HG03521 (cell line): ENCODE measurements around the gene ATP1A2.

ENCODE experiments used
- ATAC-seq: cut with Tn5 transposase; IDR thresholded peaks from one replicate; pipeline ENCODE4 v1.9.1; 2021; ENCODE audit warnings: mild to moderate bottlenecking, moderate library complexity; ENCODE audit not compliant: unreplicated experiment

ATP1A2 gene

DNA sequence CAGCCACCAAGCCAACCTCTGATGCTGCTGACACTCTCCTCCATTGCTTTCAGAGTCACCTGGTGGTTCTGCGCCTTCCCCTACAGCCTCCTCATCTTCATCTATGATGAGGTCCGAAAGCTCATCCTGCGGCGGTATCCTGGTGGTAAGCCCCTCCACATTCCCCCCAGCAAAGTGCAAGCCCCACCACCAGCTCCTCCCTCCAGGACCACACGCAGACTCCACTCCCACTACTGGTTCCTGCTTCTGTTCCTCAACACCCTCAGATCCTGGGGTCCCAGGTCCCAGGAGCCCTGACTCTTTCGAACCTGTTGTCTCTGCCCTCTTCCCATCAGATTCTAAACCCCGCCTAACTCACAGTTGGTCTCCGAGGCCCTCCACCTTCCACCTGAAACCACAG is 24.3 kb downstream of the ATP1A2 start:
- ATAC-seq: no peak

DNA sequence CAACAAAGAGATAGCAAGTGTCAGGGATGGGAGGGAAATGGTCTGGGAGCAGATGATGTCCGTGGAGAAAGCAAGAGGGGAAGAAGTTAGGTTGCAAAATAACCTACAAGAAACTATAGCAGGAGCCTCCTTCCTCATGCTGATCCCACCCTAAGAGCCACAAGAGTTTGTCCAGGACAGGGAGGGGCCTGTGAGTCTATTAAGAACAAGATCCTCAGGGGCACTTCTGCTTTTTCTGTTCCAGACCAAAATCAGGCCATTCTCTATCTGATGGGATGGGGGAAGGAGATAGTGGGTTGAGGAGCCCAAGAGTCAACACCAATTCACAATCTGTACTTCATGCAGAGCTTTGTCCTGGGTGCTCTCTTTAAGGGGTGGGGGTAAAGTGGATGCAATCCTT is 28.1 kb downstream of the ATP1A2 start:
- no peak for ATAC-seq

DNA sequence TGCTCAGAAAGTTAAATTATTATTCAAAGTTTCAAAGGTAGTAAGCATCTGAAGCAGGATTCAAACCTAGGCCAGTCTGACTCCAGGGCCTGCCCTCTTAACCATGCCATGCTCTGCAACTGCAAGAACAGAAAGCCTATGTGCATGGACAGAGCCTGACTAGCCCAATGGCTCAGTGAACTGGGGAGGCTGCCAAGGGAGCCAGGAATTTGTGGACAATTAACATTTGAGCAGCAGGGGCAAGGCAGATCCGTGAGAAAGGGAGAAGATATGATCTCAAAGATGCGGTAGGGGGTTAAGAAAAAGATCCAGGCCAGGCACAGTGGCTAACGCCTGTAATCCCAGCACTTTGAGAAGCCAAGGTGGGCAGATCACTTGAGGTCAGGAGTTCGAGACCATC is 29.4 kb downstream of the ATP1A2 start:
- ATAC-seq: no peak

DNA sequence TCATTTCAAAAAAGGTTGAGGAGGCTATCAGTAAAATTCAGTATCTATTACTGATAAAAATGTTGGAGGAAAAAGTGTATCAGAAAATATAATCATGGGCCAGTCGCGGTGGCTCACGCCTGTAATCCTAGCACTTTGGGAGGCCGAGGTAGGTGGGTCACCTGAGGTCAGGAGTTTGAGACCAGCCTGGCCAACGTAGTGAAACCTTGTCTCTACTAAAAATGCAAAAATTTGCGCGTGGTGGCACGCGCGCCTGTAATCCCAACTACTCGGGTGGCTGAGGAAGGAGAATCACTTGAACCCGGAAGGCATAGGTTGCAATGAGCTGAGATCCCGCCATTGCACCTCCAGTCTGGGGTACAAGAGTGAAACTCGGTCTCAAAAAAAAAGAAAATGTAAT is 30.5 kb downstream of the ATP1A2 start:
- no peak for ATAC-seq

DNA sequence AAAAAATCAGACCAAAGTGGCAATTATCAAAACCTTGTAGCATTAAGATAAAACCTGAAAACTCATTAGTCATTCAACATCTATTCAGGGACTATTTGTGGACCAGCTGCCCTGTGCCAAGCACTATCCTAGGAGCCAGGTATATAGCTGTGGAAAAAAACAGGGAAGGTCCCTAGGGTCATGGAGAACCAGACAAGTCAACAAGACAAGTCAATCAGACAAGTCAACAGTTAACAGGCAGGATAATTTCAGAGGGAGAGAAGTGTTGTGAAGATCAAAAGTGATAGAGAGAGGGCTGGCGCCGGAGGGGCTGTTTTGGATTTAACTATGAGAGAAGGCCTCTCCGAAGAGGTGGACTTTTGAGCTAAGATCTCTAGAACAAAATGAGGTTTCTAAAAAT is 32.6 kb downstream of the ATP1A2 start:
- ATAC-seq: no peak

DNA sequence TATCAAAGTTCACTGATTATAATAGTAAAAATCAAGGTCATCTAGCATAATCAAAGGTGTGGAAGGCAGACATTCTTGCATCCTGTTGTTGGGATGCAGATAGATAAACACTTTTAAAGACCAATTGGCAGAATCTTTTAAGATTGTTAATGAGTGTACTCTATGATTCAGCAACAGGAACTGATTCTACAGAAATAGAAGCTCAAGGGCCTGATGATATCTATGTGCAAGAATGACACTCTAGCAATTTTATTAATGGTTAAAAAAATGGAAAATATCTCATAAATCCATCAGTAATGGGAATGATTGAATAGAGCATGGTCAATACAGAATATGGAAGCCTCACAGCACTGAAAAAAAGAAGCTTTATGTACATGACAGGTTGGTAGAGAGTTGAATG is 33.7 kb downstream of the ATP1A2 start:
- ATAC-seq: no peak

DNA sequence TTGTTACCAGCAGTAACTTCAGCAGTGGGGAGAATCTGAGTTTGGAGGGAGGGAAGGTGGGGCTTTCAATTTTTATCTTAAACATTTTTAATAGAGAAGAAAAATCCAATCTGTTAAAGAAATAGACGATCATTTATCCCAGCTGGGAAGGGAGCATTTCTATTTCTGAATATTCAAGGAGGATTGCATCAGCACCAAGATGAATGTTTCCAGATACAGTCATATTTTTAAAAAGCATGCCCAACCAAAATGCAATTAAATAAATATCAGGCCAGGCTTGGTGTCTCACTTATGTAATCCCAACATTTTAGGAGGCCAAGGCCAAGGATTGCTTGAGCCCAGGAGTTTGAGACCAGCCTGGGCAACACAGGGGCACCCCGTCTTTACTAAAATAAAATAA is 34.2 kb downstream of the ATP1A2 start:
- no peak for ATAC-seq

DNA sequence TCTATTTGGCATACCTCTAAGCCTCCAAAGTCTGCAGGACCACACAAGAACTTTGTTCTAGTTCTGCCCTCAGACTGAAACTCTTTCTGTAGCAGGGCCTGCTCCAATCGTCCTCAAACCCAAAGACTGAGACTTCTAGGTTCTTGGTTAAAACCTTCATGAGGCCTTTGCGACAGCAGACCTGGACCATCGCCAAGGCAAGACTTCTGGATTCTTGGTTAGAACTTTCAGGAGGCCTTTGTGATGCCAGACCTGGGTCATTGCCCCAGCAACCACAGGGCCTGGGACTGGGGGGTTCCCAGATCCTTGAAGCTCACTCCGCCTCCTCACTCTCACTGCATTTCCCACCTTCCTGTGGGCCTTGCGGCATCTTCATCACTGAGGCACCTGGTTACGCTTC is 35.7 kb downstream of the ATP1A2 start, which contains the start of gene ATP1A4:
ATP1A4 (plus strand) TSS at position 301 of the 400 bp plus-strand sequence. CDS start 438 bp downstream, outside the sequence.
- ATAC-seq: no peak

DNA sequence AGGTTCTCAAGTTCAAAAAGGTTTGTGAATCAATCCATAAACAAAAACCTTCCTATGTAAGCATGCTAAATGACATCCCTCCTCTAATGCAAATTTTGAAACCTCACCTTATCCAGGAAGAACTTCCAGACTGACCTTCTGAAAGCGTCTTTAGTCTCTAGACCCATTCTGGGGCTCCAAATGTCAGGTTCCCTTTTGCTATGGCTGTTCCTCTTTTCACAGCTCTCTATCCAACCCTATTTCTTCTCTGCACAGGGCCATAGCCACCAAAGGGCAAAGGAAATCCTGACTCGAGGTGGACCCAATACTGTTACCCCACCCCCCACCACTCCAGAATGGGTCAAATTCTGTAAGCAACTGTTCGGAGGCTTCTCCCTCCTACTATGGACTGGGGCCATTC is 39.2 kb downstream of the ATP1A2 start:
- ATAC-seq: no peak

DNA sequence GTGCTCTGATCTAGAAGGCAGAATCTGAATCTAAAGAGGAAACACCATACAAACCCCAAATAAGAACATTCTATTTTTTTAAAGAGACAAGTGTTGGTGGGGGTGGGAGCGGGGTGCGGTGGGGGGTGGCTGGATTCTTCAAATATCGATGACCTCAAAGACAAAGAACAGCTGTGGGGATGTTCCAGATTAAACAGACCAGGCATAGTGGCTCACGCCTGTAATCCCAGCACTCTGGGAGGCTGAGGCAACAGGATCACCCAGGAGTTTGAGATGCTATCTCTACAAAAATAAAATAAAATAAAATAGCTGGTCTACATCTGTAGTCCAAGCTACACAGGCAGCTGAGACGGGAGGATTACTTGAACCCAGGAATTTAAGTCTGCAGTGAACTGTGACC is 40.8 kb downstream of the ATP1A2 start:
- ATAC-seq: no peak

DNA sequence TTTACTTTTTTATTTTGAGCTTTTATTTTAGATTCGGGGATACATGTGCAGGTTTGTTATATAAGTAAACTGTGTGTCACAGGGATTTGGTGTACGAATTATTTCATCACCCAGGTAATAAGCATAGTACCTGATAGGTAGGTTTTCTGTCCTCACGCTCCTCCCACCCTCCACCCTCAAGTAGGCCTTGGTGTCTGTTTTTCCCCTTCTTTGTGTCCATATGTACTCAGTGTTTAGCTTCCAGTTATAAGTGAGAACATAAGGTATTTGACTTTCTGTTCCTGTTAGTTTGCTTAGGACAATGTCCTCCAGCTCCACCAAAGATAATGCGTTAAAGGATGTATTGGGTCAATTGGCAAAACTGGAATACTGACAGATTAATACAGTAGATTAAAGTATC is 41.6 kb downstream of the ATP1A2 start:
- no peak for ATAC-seq

DNA sequence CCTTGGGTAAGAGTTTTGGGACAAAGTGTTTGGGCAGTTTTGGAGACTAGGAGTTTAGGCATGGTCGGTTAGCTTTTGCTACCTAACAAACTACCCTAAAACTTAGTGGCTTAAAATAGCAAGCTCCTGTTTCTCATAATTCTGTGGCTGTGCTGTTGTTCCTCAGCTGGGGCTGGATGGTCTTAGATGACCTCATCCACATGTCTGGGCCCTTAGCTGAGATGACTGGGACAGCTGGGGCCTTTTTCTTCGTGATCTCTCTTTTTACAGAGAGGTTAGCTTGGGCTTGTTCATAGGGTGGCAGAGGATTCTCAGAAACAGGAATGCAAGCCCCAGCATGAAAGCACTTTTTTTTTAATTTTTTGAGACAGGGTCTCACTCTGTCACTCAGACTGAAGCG is 42.5 kb downstream of the ATP1A2 start:
- ATAC-seq: no peak

DNA sequence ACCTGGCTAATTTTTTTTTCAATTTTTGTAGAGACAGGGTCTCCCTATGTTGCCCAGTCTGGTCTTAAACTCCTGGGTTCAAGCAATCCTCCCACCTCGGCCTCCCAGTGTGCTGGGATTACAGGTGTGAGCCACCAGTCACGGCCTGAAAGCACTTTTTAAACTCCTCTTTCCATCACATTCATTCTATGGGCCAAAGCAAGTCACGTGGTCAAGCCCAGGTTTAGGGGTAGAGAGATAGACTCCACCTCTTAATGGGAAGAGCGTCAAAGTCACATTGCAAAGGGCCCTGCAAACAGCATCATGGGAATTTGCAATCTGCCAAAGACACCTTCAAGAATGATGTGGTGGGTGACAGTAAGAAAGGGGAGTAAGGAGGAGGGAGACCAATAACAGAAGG is 43.0 kb downstream of the ATP1A2 start:
- ATAC-seq: no peak

DNA sequence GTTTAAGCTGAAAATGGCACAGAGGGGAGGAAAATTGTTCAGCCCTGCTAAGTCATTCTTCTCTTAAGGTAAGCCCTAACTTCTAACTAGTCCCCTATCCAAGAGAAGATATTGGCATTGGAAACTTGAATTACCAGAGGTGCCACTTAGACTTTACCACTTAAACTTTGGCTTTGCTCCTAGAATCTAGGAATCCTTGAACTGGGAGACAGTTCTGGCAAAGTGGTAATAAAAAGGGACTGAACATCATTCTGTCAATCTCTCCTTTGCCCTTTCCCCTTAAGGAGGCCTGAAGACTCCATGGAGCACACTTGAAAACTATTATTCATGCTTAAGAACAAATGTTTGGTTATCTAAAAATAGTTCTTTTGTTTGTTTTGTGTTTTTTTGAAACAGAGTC is 44.3 kb downstream of the ATP1A2 start:
- ATAC-seq: no peak

DNA sequence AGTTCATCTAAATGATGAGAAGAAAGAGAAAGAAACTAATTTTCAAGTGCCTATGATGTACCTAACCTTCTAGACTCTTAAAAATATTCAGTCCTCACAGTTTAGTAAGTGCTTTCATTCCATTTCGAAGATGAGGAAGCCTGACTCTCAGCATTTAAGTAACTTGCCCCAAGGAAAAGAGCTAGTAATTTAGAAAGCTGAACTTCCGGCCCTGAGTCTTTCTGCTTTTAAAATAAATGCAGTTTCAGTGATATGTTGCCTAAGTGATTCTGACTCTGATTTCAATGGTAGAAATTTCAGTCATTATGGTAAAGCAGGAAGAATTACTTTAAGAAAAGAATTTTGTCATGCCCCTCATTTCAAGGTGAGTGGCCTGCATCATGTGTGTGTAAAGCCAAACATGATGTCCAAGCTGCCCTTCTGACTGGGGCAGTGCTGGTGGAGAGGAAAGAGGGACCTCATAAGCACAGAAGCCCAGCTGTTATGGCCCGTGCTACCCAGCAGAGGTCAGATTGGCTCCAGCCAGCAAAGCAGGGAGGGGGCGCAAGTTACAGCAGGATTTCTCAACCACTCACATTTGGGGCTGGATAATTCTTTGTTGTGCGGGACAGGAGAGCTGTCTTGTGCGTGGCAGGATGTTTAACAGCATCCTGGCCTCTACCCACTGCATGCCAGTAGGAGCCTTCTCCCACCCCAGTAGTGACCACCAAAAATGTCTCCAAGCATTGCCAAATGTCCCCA is 46.6 kb downstream of the ATP1A2 start:
- no peak for ATAC-seq

DNA sequence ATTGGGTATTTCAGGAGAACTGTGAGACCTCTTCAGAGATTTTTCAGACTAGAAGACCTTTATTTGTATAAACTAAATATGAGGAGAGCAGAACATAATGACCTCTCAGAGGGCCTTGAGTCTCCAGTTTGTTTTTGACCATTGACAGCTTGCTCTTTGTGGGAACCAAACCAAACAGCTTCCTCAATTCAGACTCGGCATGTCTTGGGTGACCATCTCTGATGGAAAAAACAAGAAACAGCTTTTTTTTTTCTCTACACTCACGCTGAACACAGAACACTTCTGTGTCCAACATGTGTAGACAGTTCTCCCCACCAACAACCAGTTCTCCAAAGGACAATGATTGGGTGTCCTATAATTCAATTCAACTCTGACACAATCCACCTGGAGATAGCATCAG is 47.4 kb downstream of the ATP1A2 start:
- no peak for ATAC-seq

DNA sequence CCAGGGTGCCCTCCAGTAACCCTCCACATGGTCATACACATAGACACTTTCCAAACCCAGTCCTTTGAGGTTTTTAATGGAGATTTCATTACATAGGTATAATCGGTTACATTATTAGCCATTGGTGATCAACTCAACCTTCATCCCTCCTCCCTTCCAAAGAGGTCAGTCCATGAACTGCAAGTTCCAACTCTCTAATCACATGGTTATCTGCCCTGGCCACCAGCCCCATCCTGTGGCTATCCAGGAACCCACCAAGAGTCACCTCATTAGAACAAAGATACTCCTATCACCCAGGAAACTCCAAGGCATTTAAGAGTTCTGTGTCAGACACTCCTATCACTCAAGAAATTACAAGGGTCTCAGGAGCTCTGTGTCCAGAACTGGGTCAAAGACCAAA is 48.1 kb downstream of the ATP1A2 start:
- no peak for ATAC-seq

DNA sequence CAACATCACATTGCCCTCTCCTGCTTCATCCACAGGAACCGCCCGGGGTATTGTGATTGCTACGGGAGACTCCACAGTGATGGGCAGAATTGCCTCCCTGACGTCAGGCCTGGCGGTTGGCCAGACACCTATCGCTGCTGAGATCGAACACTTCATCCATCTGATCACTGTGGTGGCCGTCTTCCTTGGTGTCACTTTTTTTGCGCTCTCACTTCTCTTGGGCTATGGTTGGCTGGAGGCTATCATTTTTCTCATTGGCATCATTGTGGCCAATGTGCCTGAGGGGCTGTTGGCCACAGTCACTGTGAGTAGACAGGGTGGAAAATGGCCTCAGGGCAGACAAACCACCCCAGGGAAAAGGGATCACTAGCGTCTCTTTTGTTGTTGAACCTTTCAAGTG is 48.6 kb downstream of the ATP1A2 start:
- no peak for ATAC-seq

DNA sequence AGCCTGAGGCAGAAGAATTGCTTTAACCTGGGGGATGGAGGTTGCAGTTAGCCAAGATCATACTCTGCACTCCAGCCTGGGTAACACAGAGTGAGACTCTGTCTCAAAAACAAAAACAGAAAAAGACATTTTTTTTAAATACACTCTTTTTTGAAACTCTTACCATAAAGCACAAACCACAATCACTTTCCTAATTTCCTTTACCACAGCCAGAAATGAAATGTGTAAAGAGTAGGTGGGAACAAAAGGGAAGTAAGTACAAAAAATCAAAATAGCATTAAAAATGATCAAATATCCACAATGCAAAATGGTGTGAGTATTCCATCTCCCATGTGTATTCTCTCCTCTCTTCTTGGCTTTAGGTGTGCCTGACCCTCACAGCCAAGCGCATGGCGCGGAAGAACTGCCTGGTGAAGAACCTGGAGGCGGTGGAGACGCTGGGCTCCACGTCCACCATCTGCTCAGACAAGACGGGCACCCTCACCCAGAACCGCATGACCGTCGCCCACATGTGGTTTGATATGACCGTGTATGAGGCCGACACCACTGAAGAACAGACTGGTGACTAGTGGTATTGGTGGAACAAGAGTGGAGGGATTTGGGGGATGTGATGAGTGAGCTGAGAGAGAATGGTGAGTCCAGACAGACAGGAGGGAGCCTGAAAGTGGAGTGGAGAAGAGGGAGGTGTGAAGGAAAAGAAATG is 50.8 kb downstream of the ATP1A2 start:
- no peak for ATAC-seq

DNA sequence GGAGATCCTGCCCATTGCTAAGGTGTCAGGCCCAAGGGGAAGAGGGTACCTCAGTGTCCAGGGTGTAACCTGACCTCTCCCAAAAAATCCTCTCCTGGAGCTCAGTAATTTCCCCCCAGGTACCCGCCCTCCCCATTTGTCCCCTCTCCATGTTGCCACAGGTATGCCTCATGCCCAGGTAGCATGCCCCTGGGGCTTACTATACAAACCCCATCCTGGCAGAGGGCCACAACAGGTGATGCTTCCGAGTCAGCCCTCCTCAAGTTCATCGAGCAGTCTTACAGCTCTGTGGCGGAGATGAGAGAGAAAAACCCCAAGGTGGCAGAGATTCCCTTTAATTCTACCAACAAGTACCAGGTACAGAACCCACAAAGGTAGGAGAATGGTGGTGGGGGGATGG is 51.5 kb downstream of the ATP1A2 start:
- ATAC-seq: no peak

DNA sequence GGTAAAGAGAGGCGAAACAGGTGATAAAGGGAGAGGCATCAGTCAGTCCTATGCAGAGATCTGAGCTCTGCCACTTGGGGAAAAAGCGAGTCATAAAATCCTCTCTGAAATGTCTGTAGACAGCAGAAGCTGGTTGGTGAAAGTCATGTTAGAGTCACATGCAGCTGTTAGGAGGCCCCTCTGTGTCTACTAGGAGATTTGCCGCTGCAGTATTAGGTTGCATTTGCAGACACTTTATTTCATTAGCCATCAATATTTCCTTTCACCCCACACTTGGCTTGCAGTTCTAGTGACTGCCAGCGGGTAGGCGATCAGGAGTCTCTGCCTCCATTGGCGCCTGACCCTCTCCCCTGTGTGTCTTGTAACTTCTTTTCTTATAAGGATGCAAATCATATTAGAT is 52.0 kb downstream of the ATP1A2 start:
- no peak for ATAC-seq

DNA sequence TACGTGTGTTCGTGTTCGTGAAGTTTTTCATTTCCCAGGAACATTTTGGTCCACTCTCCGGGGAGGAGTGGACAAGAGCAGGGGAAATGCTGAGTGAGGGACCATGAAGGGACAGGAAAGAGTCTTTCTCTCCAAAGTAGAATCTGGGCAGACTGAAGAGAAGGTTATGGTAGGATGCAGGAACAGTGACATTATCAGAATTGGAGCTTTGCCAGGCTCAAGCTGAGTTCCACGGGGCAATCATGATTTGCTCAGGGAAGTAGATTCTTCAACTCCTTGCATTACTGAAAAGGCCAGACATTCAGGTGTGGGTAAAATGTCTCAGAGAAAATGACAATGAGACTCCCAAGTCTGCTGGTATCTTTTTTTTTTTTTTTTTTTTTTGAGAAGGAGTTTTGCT is 52.5 kb downstream of the ATP1A2 start:
- ATAC-seq: no peak
